Measurements from ENCODE around the gene TMEM150A.

GRCh38 chr2:85631316-85631715 is 28.8 kb upstream of the TMEM150A start:
- TF ChIP-seq POLR2AphosphoS5 (IDR thresholded peaks at IDR 0.05) (no peak), RAD21 (conservative IDR thresholded peaks at IDR 0.05) (no peak), EP300 (conservative IDR thresholded peaks at IDR 0.05; ENCODE audit: poor library complexity, severe bottlenecking) (no peak), TAF1 (IDR thresholded peaks at IDR 0.05; ENCODE audit: low read depth) (no peak), EZH2 (IDR thresholded peaks at IDR 0.05; ENCODE audit: borderline replicate concordance, insufficient read depth, low read length, poor library complexity, severe bottlenecking) (no peak), MXI1 (conservative IDR thresholded peaks at IDR 0.05; ENCODE audit: poor library complexity, severe bottlenecking) (no peak), SMC3 (conservative IDR thresholded peaks at IDR 0.05; ENCODE audit: poor library complexity) (no peak)
- TF ChIP-seq, protein P1, sequence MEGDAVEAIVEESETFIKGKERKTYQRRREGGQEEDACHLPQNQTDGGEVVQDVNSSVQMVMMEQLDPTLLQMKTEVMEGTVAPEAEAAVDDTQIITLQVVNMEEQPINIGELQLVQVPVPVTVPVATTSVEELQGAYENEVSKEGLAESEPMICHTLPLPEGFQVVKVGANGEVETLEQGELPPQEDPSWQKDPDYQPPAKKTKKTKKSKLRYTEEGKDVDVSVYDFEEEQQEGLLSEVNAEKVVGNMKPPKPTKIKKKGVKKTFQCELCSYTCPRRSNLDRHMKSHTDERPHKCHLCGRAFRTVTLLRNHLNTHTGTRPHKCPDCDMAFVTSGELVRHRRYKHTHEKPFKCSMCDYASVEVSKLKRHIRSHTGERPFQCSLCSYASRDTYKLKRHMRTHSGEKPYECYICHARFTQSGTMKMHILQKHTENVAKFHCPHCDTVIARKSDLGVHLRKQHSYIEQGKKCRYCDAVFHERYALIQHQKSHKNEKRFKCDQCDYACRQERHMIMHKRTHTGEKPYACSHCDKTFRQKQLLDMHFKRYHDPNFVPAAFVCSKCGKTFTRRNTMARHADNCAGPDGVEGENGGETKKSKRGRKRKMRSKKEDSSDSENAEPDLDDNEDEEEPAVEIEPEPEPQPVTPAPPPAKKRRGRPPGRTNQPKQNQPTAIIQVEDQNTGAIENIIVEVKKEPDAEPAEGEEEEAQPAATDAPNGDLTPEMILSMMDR (IDR thresholded peaks at IDR 0.05; ENCODE audit: poor library complexity, severe bottlenecking), result no peak
